ENCODE data around the gene PNPLA3.
A peak's percentile ranks its signal among the peaks of the same experiment; 100 is the strongest.
"Not testable (repeated sequence)": the region's sequence is repeated elsewhere in the genome, so short reads cannot be mapped to it uniquely, and the experiment has no call there.

Gene PNPLA3

DNA sequence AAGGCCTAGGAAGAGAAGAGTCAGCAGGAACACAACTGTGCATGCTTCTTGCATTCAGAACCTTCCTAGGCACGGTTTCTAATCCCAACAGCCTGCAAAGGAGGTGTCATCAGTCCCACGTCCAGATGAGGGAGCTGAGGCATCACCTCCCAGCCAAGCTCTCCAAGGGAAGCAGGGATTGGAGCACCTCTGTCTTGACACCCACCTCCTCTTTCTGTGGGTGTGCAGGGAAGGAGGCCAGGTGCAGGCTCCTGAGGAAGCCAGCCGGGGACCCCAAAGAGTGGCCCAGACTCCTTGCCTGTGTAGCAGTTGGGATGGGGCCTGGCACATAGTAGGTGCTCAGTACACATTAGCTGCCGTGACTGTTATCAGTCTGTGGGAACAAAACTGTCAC, 33.7 kb upstream of the PNPLA3 start:
- DNase-seq, result no peak

DNA sequence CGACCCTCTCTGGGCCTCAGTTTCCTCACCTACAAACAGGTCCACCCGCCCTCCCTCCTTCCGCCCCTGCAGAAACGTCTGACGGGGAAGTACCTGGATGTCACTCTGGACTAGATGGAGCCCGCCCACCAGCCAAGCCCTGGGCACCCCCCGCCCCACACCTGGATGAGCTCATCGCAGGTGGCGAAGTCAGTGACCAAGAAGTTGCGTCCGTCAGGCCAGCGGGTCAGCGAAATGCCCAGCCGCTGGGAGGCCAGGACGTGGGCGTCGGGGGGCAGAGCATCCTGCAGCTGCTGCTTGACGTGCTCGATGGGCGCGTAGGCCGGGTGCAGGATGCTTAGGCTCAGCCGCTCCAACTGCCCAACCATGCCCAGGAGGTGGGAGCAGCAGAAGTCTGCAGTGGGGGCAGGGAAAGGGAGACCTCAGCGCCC, 32.7 kb upstream of the PNPLA3 start:
- DNase-seq, result no peak

DNA sequence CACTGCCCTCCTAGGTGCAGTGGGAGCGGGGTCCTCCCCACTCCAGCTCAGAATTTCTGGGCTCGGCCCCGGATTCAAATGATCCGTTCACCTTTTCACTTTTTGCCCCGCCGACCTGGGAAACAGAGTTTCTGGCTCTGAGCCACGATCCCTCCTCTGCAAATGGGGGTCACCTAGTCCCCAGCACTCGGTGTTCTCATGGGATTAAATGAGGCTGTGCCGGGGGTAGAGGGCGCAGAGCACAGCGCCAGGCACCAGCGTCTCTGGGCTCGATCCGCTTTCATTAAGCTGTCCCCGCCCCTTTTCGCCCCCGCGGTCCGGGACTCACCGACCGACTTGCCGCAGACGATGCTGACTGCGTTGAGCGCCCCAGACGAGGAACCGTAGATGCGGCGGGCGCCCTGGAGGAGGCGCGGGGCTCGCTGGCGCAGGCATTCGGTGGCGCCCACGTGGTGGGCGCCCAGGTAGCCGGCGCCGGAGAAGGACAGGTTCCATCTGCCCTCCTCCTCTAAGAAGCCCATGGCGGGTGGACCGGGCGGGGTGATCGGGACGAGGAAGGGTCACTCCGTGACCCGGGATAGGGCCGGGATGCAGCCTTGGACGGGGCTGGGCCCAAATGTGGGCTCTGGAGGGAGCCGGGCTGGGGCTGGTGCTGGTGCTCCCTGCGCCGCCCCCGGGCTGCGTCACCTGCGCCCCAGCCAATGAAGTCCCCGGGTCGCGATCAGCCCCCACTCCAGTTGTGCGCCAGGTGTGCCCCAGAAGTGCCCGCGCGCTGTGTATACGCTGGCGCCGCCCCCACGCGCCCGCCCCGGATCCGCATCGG, 32.0 kb upstream of the PNPLA3 start, which contains the start of gene PNPLA5:
Gene PNPLA5, minus strand, starts transcription at position 654 of the 823 bp plus-strand sequence. Its CDS starts 133 bp downstream, at position 521.
- no peak for DNase-seq

DNA sequence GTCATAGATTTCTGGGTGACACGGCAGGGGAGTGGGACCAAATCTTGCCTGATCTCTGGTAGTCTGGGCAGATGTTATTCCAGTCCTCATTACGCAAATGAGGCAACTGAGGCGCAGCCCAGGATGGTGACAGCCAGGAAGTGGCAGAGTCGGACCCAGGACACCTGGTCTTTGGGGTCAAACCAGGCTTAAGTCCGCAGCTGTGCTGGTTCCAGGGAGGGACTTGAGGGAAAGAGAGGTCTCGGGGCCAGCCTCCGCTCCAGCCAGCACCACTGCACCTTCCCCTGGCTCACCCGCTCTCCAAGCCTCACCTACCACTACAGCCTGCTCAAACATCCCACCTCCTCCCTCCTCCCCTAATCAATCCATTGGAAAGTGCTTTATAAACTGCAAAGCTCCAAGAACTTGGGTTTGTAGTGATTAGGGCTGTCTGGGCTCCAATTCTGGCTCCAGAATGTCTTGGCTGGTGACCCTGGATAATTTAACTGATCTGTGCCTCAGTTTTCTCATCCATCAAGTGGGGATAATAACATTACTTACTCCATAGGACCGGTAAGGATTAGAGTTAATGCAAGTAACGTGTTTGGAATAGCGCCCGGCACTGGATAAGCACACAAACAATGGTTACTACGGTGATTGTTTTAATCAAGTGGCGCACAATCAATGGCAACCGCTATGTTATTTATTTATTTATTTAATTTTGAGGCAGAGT, 31.3 kb upstream of the PNPLA3 start:
- no peak for DNase-seq

DNA sequence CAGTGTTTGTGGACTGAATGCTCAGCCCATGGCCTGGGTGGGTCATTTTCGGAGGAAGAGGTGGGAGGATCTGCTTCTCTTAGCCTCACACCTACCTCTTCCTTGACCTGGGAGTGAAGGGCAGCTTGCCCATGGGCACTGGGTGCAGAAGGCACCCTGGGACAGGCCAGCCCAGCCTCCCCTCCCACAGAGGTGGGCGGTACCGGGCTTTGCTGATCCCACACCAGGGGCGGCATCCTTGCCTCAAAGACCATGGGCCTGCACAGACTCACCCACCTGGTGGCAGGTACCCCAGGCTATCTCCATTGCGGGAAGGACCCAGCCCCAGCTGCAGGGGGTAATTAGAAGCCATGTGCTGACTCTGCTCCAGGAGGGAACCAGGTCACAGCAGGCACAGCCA, 30.3 kb upstream of the PNPLA3 start:
- no peak for DNase-seq

DNA sequence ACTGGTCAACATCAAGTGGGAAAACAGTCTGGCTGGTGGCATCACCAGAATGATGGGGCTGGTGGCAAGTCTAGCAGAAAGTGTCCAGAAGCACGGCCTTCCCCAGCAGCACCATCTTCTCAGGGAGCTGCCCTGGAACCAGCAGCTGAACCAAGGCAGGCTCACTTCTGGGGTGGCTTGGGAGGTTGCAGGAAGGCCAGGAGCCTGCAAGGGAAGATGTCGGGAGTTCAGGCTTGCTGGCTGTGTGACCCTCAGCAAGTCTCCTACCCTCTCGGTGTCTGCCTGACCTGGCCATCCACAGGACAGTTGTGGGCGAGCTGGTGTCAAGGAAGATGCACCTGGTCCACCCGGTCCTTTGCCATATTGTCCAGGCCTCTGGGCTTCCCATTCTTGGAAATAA, 29.5 kb upstream of the PNPLA3 start:
- DNase-seq, result no peak

DNA sequence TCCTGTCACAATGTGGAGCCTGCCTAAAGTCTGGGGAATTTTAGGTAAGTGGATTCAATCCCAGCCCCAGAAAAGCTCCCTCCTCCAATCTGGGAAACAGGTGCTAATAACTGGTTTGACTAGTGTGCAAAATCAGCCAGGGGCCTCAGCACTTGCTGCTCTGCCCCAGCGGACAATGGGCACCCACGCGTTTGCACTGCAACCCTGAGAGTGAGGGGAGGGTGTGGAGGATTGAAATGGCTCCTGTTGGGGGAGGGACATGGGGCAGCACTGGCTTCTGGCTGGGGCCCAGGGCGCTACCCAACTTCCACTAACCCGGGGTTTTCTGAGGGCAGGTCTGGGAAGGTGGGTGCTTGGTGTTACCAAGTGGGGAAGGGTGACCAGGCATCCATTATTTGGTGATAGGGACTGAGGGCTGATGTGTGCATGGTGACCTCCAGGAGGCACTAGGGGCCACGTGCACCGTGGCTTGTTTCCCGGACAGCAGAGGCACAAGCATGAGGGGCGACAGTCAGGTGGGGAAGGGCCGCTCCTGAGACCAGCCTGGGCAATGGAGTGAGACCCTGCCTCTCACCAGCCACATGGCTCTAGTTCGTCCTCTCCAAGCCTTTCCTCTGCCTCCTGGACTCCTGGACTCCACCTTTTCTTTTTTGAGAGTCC, 27.5 kb upstream of the PNPLA3 start:
- no peak for DNase-seq

DNA sequence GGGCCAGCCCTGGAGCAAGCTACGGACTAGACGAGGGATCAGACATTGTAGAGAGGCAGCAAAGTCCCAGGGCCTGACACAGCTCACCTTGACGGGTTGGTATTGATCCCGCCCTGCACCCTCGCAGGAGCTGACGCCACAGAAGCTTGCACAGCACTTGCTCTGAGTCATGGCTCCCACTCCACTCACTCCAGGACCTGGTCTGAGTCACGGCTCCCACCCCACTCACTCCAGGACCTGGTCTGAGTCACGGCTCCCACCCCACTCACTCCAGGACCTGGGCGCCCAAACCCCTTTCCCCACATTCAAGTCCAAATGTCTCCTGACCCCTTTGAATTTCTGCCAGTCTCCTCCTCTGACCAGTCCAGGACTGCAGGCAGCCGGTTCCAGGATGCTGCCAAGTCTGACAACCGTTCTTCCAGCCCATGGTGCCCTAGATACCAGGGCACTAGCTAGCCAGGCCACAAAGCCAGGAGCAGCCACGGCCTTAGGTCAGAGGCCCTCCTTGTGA, 25.8 kb upstream of the PNPLA3 start:
- DNase-seq, result peak in 1 of 2 donors; percentile 6

DNA sequence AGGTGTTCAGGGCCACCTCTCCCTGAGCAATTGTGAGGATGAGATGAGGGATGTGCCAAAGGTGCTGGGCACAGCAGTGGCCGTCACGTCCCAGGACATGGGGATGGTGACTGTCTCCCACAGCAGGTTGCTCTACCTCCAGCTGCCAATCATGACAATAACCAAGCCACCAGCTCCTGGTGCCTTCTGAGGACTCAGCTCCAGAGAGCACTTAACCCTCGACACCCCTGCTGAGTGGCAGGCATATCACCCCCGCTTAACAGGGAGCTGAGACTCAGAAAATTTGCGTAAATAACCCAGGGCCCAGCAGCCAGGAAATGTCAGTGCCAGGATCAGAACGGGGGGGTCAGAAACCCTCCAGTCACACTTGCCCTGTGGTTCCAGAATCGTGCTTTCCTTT, 23.4 kb upstream of the PNPLA3 start:
- DNase-seq, result no peak

DNA sequence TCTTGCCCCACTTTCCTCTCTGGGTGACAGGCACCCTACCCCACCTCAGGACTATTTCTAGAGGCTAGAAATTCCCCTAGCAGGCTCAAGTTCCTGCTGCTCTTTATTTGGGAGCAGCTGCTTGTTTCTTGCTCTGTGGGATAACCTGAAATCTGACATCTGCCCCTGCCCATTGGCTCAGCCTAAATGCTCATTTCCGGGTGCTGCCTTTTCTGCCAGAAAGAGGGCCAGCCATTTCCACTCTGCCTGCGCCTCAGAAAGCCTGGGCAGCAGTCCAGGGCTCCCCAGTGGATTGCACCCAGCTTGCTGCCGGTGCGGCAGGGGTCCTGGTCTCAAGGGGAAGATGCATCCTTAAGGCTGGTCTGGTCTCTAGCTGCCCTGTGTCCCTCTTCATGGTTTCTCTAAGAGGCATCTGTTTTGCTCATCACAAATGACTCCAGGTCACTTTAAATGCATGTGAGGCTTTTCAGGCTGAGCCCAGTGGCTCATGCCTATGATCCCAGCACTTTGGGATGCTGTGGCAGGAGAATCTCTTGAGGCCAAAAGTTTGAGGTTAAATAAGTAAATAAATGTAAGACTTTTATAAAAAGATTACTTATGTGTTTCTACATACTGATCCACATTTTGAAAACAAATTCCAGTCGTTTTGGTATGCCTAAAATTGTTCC, 21.5 kb upstream of the PNPLA3 start:
- no peak for DNase-seq

DNA sequence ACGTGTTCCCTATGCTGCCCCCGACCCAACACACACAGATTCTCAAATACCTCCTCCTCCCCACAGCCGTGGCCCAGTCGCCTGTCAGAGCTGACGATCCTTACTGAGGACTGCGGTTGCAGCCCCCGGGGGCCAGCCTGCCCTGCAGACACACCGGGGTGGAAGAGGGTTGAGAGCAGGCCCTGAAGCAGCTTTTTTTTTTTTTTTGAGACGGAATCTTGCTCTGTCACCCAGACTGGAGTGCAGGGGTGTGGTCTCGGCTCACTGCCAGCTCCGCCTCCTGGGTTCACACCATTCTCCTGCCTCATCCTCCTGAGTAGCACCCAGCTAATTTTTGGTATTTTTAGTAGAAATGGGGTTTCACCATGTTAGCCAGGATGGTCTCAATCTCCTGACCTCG, 20.6 kb upstream of the PNPLA3 start:
- not testable (repeated sequence) for DNase-seq

DNA sequence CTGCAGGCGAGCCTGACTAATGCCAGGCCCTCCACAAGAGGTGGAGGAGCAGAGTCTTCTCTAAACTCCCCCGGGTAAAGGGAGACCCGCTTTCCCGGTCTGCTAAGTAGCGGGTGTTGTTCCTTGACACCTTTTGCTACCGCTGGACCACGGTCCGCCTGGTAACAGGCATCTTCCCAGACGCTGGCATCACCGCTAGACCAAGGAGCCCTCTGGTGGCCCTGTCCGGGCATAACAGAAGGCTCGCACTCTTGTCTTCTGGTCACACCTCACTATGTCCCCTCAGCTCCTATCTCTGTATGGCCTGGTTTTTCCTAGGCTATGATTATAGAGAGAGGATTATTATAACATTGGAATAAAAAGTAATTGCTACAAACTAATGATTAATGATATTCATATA, 19.2 kb upstream of the PNPLA3 start:
- not testable (repeated sequence) for DNase-seq

DNA sequence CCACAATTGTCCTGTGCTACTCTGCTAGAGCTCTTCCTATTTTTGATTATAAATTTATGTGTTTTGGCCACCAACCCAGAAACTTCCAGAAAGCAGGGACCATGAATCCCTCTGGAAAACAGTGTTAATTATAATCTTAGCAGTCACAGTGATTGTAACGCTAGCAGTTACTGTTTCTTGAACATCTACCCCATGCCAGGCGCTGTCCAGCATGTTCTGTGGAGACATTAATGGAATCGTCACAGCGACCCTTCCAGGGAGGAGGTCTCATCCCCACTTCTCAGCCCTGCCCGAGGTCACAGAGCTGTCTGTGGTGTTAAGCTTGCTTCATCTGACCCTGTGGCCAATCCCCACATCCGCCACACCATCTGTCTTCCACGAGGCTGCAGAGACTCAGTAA, 17.9 kb upstream of the PNPLA3 start:
- no peak for DNase-seq

DNA sequence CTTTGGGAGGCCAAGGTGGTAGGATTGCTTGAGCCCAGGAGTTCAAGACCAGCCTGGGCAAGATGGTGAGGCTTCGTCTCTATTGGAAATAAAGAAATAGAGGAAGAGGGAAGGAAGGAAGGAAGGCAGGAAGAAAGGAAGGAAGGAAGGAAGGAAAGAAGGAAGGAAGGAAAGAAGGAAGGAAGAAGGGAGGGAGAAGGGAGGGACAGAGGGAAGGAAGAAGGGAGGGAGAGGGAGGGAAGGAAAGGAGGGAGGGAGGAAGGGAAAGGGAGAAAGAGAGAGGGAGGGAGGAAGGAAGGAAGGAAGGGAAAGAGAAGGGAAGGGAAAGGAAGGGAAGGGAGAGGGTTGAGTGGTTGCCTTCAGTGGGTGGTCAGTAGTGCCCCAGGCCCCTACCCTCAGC, 13.9 kb upstream of the PNPLA3 start:
- no peak for DNase-seq

DNA sequence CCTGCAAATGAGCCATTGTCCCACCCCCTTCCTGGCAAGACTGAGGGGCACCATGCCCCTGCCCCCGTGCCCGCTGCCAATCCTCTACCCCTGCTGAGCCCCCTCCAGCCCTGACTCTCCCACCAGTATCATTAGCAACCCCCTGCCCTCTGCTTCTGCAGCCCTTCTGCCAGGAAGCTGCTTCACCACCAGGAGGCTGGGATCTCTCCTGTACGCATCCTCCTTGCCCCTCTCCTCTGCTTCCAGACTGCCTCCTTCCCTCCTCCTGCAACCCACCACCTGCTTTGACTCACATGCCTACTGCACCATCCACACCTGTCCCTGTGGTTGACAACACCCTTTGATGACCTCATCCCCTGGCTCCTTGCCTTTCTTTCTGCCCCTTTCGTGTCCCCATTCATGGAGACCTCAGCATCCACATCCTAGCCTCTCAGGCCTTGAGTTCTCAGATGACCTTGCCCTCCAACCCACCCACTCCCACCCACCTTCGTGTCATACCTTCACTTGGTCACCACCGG, 13.4 kb upstream of the PNPLA3 start:
- DNase-seq, result no peak

DNA sequence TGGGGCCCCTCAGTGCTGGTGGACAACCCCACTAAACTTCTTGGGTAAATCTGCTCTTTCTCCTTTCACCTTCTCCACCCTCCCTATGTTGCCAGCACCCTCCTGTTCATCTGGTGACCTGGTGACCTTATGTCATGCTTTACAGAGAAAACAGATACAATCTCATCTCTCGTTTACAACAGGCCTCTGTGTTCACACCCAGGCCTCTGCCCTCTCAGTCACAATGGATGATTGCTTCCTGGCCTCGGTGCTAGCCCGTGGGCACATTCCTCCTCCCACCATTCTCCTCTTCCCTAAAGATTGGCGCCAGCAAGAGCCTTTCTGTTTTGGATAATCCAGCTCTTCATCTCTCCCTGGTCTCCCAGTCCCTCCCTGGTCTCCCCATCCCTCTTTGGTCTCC, 12.3 kb upstream of the PNPLA3 start:
- DNase-seq, result no peak

DNA sequence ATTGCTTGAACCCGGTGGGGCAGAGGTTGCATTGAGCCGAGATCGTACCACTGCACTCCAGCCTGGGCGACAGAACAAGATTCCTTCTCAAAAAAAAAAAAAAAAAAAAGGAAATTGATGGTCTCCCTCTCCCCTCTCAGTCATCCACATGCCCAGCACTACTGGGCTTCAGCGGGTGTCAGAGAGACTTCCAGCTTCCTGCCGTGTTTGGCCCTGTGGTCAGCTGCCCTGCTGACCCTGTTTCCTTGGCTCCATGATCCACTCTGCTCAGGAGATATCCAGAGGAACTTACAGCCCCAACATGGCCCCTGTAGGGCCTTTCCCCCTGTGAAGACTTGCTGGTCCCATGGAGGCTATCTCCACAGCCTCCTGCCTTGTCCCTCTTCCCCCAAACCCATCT, 6.1 kb upstream of the PNPLA3 start:
- DNase-seq, result no peak

DNA sequence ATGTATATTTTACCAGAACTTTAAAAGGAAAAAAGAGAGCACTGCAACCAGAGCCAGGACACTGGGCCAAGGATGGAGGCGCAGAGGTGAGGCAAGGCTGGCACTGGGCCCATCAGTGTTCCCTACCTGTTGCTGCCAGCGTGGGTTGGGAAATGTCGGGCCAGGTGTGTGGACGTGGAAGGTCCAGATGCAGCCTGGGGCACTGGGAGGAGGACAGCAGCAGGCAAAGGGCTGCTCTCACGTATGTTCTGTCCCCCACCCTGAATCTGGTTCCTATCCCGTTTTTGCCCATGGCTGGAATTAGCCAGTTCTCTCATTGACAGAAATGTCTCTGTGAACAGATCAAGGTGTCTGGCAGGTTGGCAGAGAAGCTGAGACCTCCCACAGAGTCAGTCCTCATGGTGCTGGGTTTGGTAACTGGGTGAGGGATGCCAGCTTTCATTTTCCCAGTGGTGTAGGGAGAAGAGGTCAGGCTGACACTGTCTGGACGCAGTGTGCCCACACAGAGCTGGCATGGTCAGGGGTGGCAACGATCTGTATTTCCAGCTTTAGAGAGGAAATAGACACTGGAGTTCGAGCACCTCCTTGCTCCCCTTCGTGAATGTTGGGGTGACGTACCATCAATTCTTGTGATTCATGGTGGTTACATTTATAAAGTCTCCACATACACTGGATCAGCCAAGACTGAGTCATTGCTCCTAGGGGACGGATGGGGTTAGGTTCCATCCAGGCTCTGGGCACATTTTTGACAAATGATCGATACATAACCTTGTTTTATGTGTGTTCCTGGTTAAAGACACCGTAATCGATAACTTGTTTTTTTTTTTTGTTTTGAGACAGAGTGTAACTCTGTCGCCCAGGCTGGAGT, 4.3 kb upstream of the PNPLA3 start:
- DNase-seq, result no peak

DNA sequence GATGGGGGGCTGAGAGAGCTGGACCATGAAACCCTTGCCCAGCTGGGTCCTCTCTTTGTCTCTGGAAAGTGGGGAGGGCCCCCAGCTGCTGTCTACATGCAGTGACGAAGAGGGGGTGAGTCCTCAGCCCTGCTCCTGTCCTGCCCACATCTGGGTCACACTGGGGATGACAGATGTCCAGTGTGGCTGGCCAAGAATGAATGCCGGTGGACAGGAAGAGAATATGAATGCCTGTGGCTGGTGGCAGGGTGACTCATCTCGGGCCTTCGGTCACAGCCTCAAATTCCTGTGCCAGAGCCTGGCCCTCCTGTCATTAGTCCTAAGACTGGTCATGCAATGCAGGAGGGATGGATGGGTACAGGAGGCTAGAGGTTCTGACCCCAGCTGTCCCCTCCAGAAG, 2.2 kb upstream of the PNPLA3 start:
- no peak for DNase-seq

DNA sequence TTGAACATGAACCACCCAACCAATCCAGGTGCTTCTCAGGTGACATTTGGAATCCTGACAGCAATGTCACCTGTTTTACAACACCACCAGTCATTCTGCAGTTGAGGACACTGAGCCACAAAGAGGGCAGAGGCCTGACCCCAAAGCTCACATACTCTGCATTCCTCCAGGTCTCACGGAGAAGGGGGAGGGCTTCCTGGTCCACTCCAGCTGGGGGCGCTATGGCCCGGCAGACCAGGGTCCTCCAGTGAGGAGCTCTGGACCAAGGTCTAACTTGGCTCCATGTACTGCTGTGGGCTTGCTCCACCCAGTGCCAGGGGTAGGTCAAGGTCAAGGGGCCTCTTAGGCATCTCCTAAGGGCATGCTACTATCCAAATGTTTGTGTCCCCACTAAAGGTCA, 1.5 kb upstream of the PNPLA3 start:
- DNase-seq, result no peak

DNA sequence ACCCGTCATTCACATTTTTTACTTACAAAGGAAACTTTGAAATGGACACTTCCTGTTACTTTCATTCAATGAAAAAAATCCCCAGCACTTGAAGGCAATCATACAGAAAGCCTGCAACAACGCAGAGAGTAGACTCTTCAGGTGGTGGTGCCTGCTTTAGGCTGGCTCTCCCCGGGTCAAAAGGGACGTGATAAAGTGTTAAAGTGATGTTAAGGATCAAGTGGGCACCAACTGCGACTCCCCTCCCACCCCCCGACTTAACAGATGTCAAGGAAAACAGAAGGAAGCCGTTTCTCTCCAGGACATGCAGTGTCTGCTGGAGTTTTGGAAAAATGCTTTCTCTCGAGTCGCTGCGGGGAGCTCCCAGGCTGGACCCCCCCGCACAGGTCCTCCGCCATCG, 414 bp upstream of the PNPLA3 start:
- no peak for DNase-seq

DNA sequence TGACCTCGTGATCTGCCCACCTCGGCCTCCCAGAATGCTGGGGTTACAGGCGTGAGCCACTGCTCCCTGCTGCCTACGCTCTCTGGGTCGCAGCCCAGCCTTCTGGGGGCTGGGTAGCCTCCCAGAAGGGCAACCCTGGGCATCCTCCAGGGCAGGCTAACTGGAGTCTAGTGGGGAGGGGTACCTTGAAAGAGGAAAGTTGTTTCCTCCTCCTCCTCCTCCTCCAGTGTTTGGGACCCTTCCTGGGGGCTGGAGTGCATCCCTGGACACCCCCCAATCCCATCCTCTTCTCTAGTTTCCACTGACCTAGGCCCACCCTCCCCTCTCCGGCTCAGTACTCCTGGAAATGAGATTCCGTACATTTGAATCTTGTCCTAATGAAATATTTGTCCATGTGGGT, 1.3 kb downstream of the PNPLA3 start:
- DNase-seq, result no peak

Measured in activated CD4-positive, alpha-beta T cell treated with anti-CD3 and anti-CD28 coated beads for 4 hours (primary cell).